Stomach (tissue), 9 donors: ENCODE results near the gene FIS1. TPM values are rescaled to one million over a fixed set of nuclear protein-coding genes. Genes with fewer than 3 reads are reported as not detected.

ENCODE experiments used
- DNase-seq, 2 donors: peaks; one replicate each; pipeline versions ENCODE4 v3.0.0 to v3.0.0-alpha.2; 2013 to 2019
- H3K27ac ChIP-seq, 5 donors: fragments of 200-600 bp in 4 of 5; sonication (generic) in 4 of 5; one replicate each; pipeline ENCODE4 v1.5.1; 2013 to 2019; ENCODE audit warnings: mild to moderate bottlenecking in 1 of 5, moderate library complexity in 1 of 5
- H3K27me3 ChIP-seq, 3 donors: fragments of 200-600 bp; sonication (generic); one replicate each; pipeline ENCODE4 v1.5.1; 2017 to 2019; ENCODE audit warnings: mixed run types in 1 of 3
- H3K36me3 ChIP-seq, 4 donors: fragments of 200-600 bp; sonication (generic); 1 replicate in 3 of 4; 2 replicates in 1 of 4; pipeline ENCODE4 v1.5.1; 2016 to 2019
- H3K4me1 ChIP-seq, 4 donors: fragments of 200-600 bp; sonication (generic); one replicate each; pipeline ENCODE4 v1.5.1; 2016 to 2019
- H3K4me3 ChIP-seq, 4 donors: fragments of 200-600 bp; sonication (generic) in 3 of 4; one replicate each; pipeline ENCODE4 v1.5.1; 2016 to 2019; ENCODE audit warnings: mild to moderate bottlenecking in 1 of 4
- H3K9me3 ChIP-seq, 4 donors: fragments of 200-600 bp; sonication (generic); one replicate each; pipeline ENCODE4 v1.5.1; 2016 to 2019
- CTCF ChIP-seq, 7 experiments: fragments of 450-650 bp in 4 of 7; fragments of 200-600 bp in 3 of 7; sonication (generic) in 3 of 7; IDR thresholded peaks; one replicate each; pipeline ENCODE4 v1.5.1; 2016 to 2019; ENCODE audit warnings: antibody characterized with exemption in 7 of 7, control low read depth in 2 of 7, mild to moderate bottlenecking in 1 of 7
- EP300 ChIP-seq: sonication (generic); formaldehyde crosslinking; IDR thresholded peaks from one replicate; pipeline ENCODE4 v1.6.1; 2017; ENCODE audit warnings: antibody characterized with exemption
- POLR2A ChIP-seq, 4 donors: fragments of 450-650 bp; IDR thresholded peaks; one replicate each; pipeline ENCODE4 v1.6.1; 2016; ENCODE audit warnings: antibody characterized with exemption in 4 of 4, control low read depth in 2 of 4, mild to moderate bottlenecking in 1 of 4, moderate library complexity in 1 of 4
- POLR2AphosphoS5 ChIP-seq, 3 donors: sonication (generic); formaldehyde crosslinking; IDR thresholded peaks; one replicate each; pipeline ENCODE4 v1.6.1; 2016; ENCODE audit warnings: antibody characterized with exemption in 3 of 3
- WGBS, 5 donors: extraction: QIAGEN DNeasy Blood & Tissue Kit in 3 of 5; methylation state at CpG; one replicate each; pipeline versions ENCODE4 v1.1.5 to v1.1.7; 2013 to 2018; 5-methylcytosine and 5-hydroxymethylcytosine counted together
- intact Hi-C: fragments of 100-400 bp; cut with DNase I; formaldehyde crosslinking; loops from one replicate; pipeline ENCODE4 v1.15.1; 2023; ENCODE audit warnings: low total_unique reads
- polyA plus RNA-seq, 3 donors: library from polyadenylated mRNA; stranded (reverse); fragments of 200-250 nt; gene quantifications; one replicate each; pipeline ENCODE4 v1.2.3, GENCODE V29; 2013
- total RNA-seq, 5 donors: library from RNA; depleted of rRNA; stranded (reverse); fragments of >200 nt; gene quantifications; one replicate each; pipeline versions ENCODE4 v1.1.0 to v1.2.3, GENCODE V29; 2014 to 2016
- donor health status: healthy with polysubstance abuse.
- donor health status: Bipolar disorder and iron deficiency.
- donor health status: healthy.

FIS1 gene
- total and polyA plus RNA-seq, 8 donors, result 72.4 to 329 (median 199) TPM

GRCh38 chr7:101236292-101236835, 8.5 kb downstream of the FIS1 start:
- H3K4me1 ChIP-seq, result peaks cover 21 to 89% (median 57%) of the 10 kb centered on the region in 4 donors
- no peaks in the 10 kb centered on the region for H3K9me3 ChIP-seq
- 83 to 88% (median 85%) methylated on average over 15 to 21 of the region's 21 CpGs for WGBS, 5 donors
- H3K27me3 ChIP-seq, result no peaks in the 10 kb centered on the region
- intact Hi-C loops, result no loop called here
- TF ChIP-seq CTCF (IDR thresholded peaks at IDR 0.05) (no peak), POLR2A (IDR thresholded peaks at IDR 0.05) (no peak), POLR2AphosphoS5 (IDR thresholded peaks at IDR 0.05) (no peak)
- H3K4me3 ChIP-seq, result peak overlapping the region in 1 of 4 donors; percentile 22
- peak overlapping the region in 1 of 5 donors; percentile 63 for H3K27ac ChIP-seq
- H3K36me3 ChIP-seq, result peaks cover 18 to 56% (median 51%) of the 10 kb centered on the region in 4 donors
- no peak for DNase-seq

- Histone ChIP-seq H3K4me1 (peaks cover 21 to 89% (median 59%) of the 10 kb centered on the region in 4 donors), H3K36me3 (peaks cover 16 to 56% (median 45%) of the 10 kb centered on the region in 4 donors), H3K9me3 (no peaks in the 10 kb centered on the region), H3K27ac (peak overlapping the region in 1 of 5 donors; percentile 8), H3K27me3 (no peaks in the 10 kb centered on the region), H3K4me3 (no peak overlapping the region)
- WGBS, 5 donors, result 40 to 65% (median 59%) methylated on average over 2 to 9 of the region's 9 CpGs
- peak in 1 of 2 donors; percentile 60 for DNase-seq
- intact Hi-C loops, result no loop called here
- TF ChIP-seq POLR2AphosphoS5 (IDR thresholded peaks at IDR 0.05) (no peak), POLR2A (IDR thresholded peaks at IDR 0.05) (no peak), EP300 (no peak), CTCF (IDR thresholded peaks at IDR 0.05) (no peak)
Observed at GRCh38 chr7:101235522-101235921, 9.4 kb downstream of the FIS1 start.

DNA sequence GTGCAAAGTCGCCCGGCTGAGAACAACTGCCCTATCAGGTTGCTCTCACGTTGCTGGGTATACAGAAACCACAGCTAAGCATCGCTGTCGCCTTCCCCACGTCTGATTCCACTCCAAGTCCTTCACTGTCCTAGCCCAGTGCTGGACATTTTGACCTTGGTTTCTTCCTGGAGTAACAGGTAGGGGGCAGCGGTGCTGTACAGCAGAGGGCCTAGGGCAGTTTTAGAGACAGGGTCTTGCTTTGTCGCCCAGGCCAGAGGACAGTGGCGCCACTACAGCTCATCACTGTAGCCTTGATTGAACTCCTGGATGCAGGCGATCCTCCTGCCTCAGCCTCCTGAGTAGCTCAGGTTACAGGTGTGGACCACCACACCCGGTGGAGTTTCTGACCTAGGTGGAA, 9.8 kb downstream of the FIS1 start:
- intact Hi-C loops, result no loop called here
- no peak overlapping the region for H3K4me3 ChIP-seq
- peak overlapping the region in 2 of 5 donors; percentile 7 to 8 for H3K27ac ChIP-seq
- peaks cover 11 to 52% (median 42%) of the 10 kb centered on the region in 4 donors for H3K36me3 ChIP-seq
- 37 to 70% (median 55%) methylated on average over 8 to 11 of the region's 11 CpGs for WGBS, 5 donors
- TF ChIP-seq EP300, result no peak
- peak in 1 of 7 experiments; percentile 14 for TF ChIP-seq CTCF (IDR thresholded peaks at IDR 0.05)
- H3K4me1 ChIP-seq, result peaks cover 21 to 87% (median 57%) of the 10 kb centered on the region in 4 donors
- H3K9me3 ChIP-seq, result no peaks in the 10 kb centered on the region
- DNase-seq, result peak in 1 of 2 donors; percentile 37
- H3K27me3 ChIP-seq, result no peaks in the 10 kb centered on the region

- Histone ChIP-seq H3K27me3 (no peaks in the 10 kb centered on the region), H3K4me3 (no peak overlapping the region), H3K27ac (peak overlapping the region in 2 of 5 donors; percentile 7 to 8), H3K9me3 (no peaks in the 10 kb centered on the region), H3K36me3 (peaks cover 9 to 52% (median 40%) of the 10 kb centered on the region in 4 donors), H3K4me1 (peaks cover 21 to 83% (median 53%) of the 10 kb centered on the region in 4 donors)
- intact Hi-C loops, result no loop called here
- no peak for TF ChIP-seq POLR2AphosphoS5 (IDR thresholded peaks at IDR 0.05)
- no peak for TF ChIP-seq EP300
- TF ChIP-seq POLR2A (IDR thresholded peaks at IDR 0.05), result no peak
- TF ChIP-seq CTCF (IDR thresholded peaks at IDR 0.05), result no peak
- DNase-seq, result peak; percentile 49 to 52
- 35 to 66% (median 53%) methylated on average over 5 of the region's 5 CpGs for WGBS, 5 donors
Observed at GRCh38 chr7:101234636-101235035, 10.2 kb downstream of the FIS1 start.
